GM12865 (cell line): ENCODE measurements around the gene CAPRIN2.
A peak's percentile ranks its signal among the peaks of the same experiment; 100 is the strongest.

Experiments
- DNase-seq: peaks from one replicate; pipeline ENCODE4 v3.0.0; 2010; ENCODE audit warnings: low read depth
- H3K4me3 ChIP-seq: 2 replicates; pipeline ENCODE4 v1.5.1; 2011; ENCODE audit warnings: mild to moderate bottlenecking, low read depth, low read length, control low read depth
- CTCF ChIP-seq: IDR thresholded peaks from 2 replicates; pipeline ENCODE4 v1.5.1; 2011; ENCODE audit warnings: low read length, control low read depth, low read depth, inconsistent platforms; ENCODE audit not compliant: insufficient read depth; ENCODE audit errors: missing control alignments

CAPRIN2 gene

GRCh38 chr12:30753751-30754382, 884 bp downstream of the CAPRIN2 start:
- peak overlapping the region; percentile 57 for H3K4me3 ChIP-seq
- TF ChIP-seq CTCF: no peak
- peak; percentile 45 for DNase-seq

- no peak overlapping the region for H3K4me3 ChIP-seq
- peak; percentile 35 for DNase-seq
- TF ChIP-seq CTCF: no peak
Measured at GRCh38 chr12:30753233-30753632, 1.5 kb downstream of the CAPRIN2 start.

- no peak for TF ChIP-seq CTCF
- H3K4me3 ChIP-seq: no peak overlapping the region
- DNase-seq: no peak
Measured at GRCh38 chr12:30752255-30752654, 2.5 kb downstream of the CAPRIN2 start.

GRCh38 chr12:30748147-30748546, 6.6 kb downstream of the CAPRIN2 start:
- DNase-seq: no peak
- no peak overlapping the region for H3K4me3 ChIP-seq
- TF ChIP-seq CTCF: no peak

GRCh38 chr12:30746190-30746589, 8.6 kb downstream of the CAPRIN2 start:
- TF ChIP-seq CTCF: no peak
- H3K4me3 ChIP-seq: no peak overlapping the region
- DNase-seq: no peak

- TF ChIP-seq CTCF: no peak
- H3K4me3 ChIP-seq: no peak overlapping the region
- no peak for DNase-seq
Measured at GRCh38 chr12:30744321-30744720, 10.4 kb downstream of the CAPRIN2 start.

- no peak for TF ChIP-seq CTCF
- H3K4me3 ChIP-seq: no peak overlapping the region
- DNase-seq: no peak
Measured at GRCh38 chr12:30740274-30740673, 14.5 kb downstream of the CAPRIN2 start.
